Endothelial cell of umbilical vein (primary cell): ENCODE results near the gene SHOX. TPM values are rescaled to one million over a fixed set of nuclear protein-coding genes. Genes with fewer than 3 reads are reported as not detected.

Source experiments
- BruUV-seq: library from RNA; stranded (reverse); fragments of 400-500 nt; replicated peaks from 2 replicates; lab custom pipeline; 2021; lab: Mats Ljungman, UMichigan
- CTCF ChIA-PET: fragments of 300-600, 350-600 bp; sonication (Branson Sonifier 250); formaldehyde crosslinking; loops from one replicate; lab custom pipeline; 2021; ENCODE audit warnings: antibody characterized with exemption, inconsistent platforms; lab: Charles Lee
- POLR2A ChIA-PET: fragments of 300-600, 350-600 bp; sonication (Branson Sonifier 250); formaldehyde crosslinking; loops from one replicate; lab custom pipeline; 2021; ENCODE audit warnings: antibody characterized with exemption, inconsistent platforms; lab: Charles Lee
- DNase-seq: peaks from one replicate; pipeline ENCODE4 v3.0.0-alpha.2; 2011; ENCODE audit warnings: low read depth, low spot score
- FAIRE-seq: peaks from 2 replicates; lab custom pipeline; 2011; peaks lifted over from hg19 to GRCh38; lab: Jason Lieb, UNC
- H2AFZ ChIP-seq: 2 replicates; pipeline ENCODE4 v1.6.0; 2012; ENCODE audit warnings: low read depth, low read length, control low read depth, inconsistent platforms
- H3K27ac ChIP-seq: 2 replicates; pipeline ENCODE4 v1.5.1; 2011; ENCODE audit warnings: low read depth, mild to moderate bottlenecking, control low read depth, low read length, moderate library complexity; ENCODE audit not compliant: insufficient read depth
- H3K27me3 ChIP-seq, 2 experiments: 2 replicates each; pipeline versions ENCODE4 v1.6.0 to v1.6.1; 2011; ENCODE audit warnings: low read length in 2 of 2, mixed read lengths in 1 of 2; ENCODE audit not compliant: control insufficient read depth in 2 of 2, insufficient read depth in 2 of 2
- H3K36me3 ChIP-seq, 2 experiments: 2 replicates in 1 of 2; 3 replicates in 1 of 2; pipeline ENCODE4 v1.5.1; 2011; ENCODE audit warnings: low read length in 2 of 2, mild to moderate bottlenecking in 1 of 2, moderate library complexity in 1 of 2; ENCODE audit not compliant: control insufficient read depth in 2 of 2, insufficient read depth in 2 of 2; ENCODE audit errors: extremely low read depth in 1 of 2
- H3K4me1 ChIP-seq: 3 replicates; pipeline ENCODE4 v1.5.1; 2011; ENCODE audit warnings: mild to moderate bottlenecking, low read length; ENCODE audit not compliant: control insufficient read depth, insufficient read depth; ENCODE audit errors: extremely low read depth
- H3K4me2 ChIP-seq: 2 replicates; pipeline ENCODE4 v1.6.1; 2011; ENCODE audit warnings: low read length, control low read depth, mixed read lengths; ENCODE audit not compliant: insufficient read depth
- H3K4me3 ChIP-seq, 3 experiments: fragments of 200-600 bp in 1 of 3; sonication (generic), shearing (Covaris generic) in 1 of 3; replicated peaks in 1 of 3; 2 replicates each; pipeline ENCODE4 v1.5.1; 2011 to 2016; ENCODE audit warnings: control low read depth in 3 of 3, low read length in 3 of 3, mild to moderate bottlenecking in 2 of 3, inconsistent platforms in 1 of 3, low read depth in 1 of 3, moderate library complexity in 1 of 3; ENCODE audit not compliant: insufficient read depth in 1 of 3
- H3K79me2 ChIP-seq: 2 replicates; pipeline ENCODE4 v1.6.0; 2012; ENCODE audit warnings: low read length, inconsistent platforms; ENCODE audit not compliant: control insufficient read depth, insufficient read depth
- H3K9ac ChIP-seq: replicated peaks from 2 replicates; pipeline ENCODE3; 2011; ENCODE audit warnings: low read length, control low read depth; ENCODE audit not compliant: insufficient read depth; ENCODE audit errors: extremely low read depth
- H3K9me1 ChIP-seq: replicated peaks from 3 replicates; pipeline ENCODE4 v1.6.0; 2011; ENCODE audit warnings: mild to moderate bottlenecking, low read length; ENCODE audit not compliant: control insufficient read depth, insufficient read depth; ENCODE audit errors: extremely low read depth
- H3K9me3 ChIP-seq: replicated peaks from 2 replicates; pipeline ENCODE4 v1.5.1; 2012; ENCODE audit warnings: low read length, inconsistent platforms; ENCODE audit not compliant: control insufficient read depth, insufficient read depth
- H4K20me1 ChIP-seq: replicated peaks from 2 replicates; pipeline ENCODE3; 2011; ENCODE audit warnings: mild to moderate bottlenecking, low read length; ENCODE audit not compliant: control insufficient read depth, insufficient read depth; ENCODE audit errors: extremely low read depth
- EZH2 ChIP-seq: IDR thresholded peaks from 2 replicates; pipeline ENCODE4 v1.6.1; 2012; ENCODE audit warnings: borderline replicate concordance, low read depth, mild to moderate bottlenecking, moderate library complexity, low read length, inconsistent platforms; ENCODE audit not compliant: severe bottlenecking
- FOS ChIP-seq: IDR thresholded peaks from 2 replicates; pipeline ENCODE4 v1.6.1; 2011; ENCODE audit warnings: mild to moderate bottlenecking, low read length, moderate library complexity, borderline replicate concordance; ENCODE audit not compliant: insufficient read depth
- GATA2 ChIP-seq: IDR thresholded peaks from 2 replicates; pipeline ENCODE4 v1.7.0; 2011; ENCODE audit warnings: low read depth, mild to moderate bottlenecking, moderate library complexity, mixed read lengths, low read length; ENCODE audit not compliant: insufficient read length, insufficient read depth
- JUN ChIP-seq: IDR thresholded peaks from 2 replicates; pipeline ENCODE4 v1.6.1; 2011; ENCODE audit warnings: borderline replicate concordance, low read depth; ENCODE audit not compliant: insufficient read length, insufficient read depth
- MYC ChIP-seq: IDR thresholded peaks from one replicate; pipeline ENCODE4 v1.6.1; 2011; ENCODE audit warnings: mild to moderate bottlenecking, low read depth, low read length
- POLR2A ChIP-seq: IDR thresholded peaks from 2 replicates; pipeline ENCODE4 v1.6.1; 2012; ENCODE audit warnings: low read depth, mild to moderate bottlenecking, control low read depth, low read length
- POLR2AphosphoS5 ChIP-seq: IDR thresholded peaks from 2 replicates; pipeline ENCODE4 v1.6.1; 2012; ENCODE audit warnings: low read depth, mild to moderate bottlenecking, control low read depth, low read length, moderate library complexity; ENCODE audit not compliant: insufficient read depth
- dilution Hi-C: fragments of 300-500 bp; cut with MboI; formaldehyde crosslinking; loops from one replicate; pipeline ENCODE4 v1.15.0; 2019; ENCODE audit warnings: low sequenced_read_pairs; ENCODE audit not compliant: extremely low pct_ligation_motif_present
- intact Hi-C: fragments of 100-400 bp; cut with micrococcal nuclease; formaldehyde crosslinking; loops from one replicate; pipeline ENCODE4 v1.10.0; 2022
- polyA plus RNA-seq, 4 experiments: library from polyadenylated mRNA; depleted of rRNA in 3 of 4; stranded (reverse) in 3 of 4; unstranded in 1 of 4; fragments of >200 nt; gene quantifications; 2 replicates each; pipeline versions ENCODE4 v1.2.1 to v1.2.3, GENCODE V29; 2011 to 2012; ENCODE audit warnings: missing spikeins in 1 of 4
- total RNA-seq: library from RNA; stranded (reverse); gene quantifications from 2 replicates; pipeline ENCODE4 v1.2.3, GENCODE V29; 2021
- TF ChIP-seq, protein P1 (sequence below), 2 donors: IDR thresholded peaks; 1 replicate in 1 of 2; 2 replicates in 1 of 2; pipeline ENCODE4 v1.5.1; 2011; ENCODE audit warnings: low read length in 2 of 2, mild to moderate bottlenecking in 2 of 2, moderate library complexity in 2 of 2, control low read depth in 1 of 2, inconsistent platforms in 1 of 2, low read depth in 1 of 2; ENCODE audit not compliant: insufficient read depth in 1 of 2; ENCODE audit errors: extremely low read depth in 1 of 2
- TF ChIP-seq, protein P2 (sequence below): IDR thresholded peaks from 2 replicates; pipeline ENCODE4 v1.6.1; 2011; ENCODE audit not compliant: insufficient read depth, insufficient read length

The SHOX gene
- total and polyA plus RNA-seq, 2 donors (not counting 3 experiments of a cell fraction or from before 2014, with no cell fraction given) = not detected

DNA sequence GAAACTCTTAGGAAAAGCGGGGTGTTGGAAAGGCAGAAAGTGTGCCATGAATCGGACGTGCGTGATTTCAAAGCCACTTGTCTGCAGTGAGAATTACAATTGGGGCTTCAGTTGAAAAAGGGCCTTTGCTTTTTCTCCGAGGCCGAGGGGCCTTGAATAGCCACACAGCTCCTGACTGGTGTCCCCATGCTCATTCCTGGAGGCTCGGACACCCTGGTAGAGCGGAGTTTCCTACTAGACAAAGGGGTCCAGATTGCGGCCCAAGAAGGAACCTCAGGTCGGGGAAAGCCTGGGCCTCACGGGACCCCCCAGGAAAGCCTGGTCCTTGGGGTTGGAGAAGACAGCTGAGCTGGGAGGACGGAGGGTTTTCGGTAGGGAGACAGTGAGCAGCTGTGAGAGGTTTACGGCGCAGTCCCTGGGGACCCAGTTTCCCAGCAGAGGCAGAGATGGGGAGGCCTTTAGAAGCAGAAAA, 3.0 kb upstream of the SHOX start:
- intact Hi-C loops = no loop called here

DNA sequence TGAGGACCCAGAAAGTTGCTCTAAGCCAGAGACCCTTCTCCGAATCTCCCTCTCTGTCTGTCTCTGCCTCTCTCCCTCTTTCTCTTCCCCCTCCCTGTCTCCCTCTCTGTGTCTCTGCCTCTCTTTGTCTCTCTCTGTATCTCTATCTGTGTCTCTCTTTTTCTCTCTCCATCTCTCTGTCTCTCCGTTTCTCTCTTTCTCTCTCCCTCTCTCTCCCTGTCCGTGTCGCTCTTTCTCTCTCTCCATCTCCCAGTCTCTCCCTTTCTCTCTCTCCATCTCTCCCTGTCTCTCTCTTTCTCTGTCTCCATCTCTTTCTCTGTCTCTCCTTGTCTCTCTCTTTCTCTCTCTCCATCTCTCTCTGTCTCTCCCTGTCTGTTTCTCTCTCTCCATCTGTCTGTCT, 2.6 kb upstream of the SHOX start:
- Histone ChIP-seq H3K4me2 (no peak overlapping the region), H3K9ac (no peak overlapping the region), H3K4me1 (no peaks in the 10 kb centered on the region), H3K9me1 (no peaks in the 10 kb centered on the region), H3K27ac (no peak overlapping the region), H3K4me3 (no peak overlapping the region), H3K27me3 (peaks cover 28 to 41% of the 10 kb centered on the region in 2 experiments), H4K20me1 (no peaks in the 10 kb centered on the region), H3K36me3 (no peaks in the 10 kb centered on the region), H2AFZ (no peak overlapping the region), H3K79me2 (no peaks in the 10 kb centered on the region), H3K9me3 (no peaks in the 10 kb centered on the region)
- dilution Hi-C loops = no loop called here
- intact Hi-C loops = no loop called here
- ChIA-PET POLR2A (no interaction called here), CTCF (no interaction called here)
- TF ChIP-seq JUN (no peak), FOS (no peak), EZH2 (no peak), POLR2AphosphoS5 (no peak), GATA2 (no peak), MYC (no peak), POLR2A (no peak)
- TF ChIP-seq, protein P1, sequence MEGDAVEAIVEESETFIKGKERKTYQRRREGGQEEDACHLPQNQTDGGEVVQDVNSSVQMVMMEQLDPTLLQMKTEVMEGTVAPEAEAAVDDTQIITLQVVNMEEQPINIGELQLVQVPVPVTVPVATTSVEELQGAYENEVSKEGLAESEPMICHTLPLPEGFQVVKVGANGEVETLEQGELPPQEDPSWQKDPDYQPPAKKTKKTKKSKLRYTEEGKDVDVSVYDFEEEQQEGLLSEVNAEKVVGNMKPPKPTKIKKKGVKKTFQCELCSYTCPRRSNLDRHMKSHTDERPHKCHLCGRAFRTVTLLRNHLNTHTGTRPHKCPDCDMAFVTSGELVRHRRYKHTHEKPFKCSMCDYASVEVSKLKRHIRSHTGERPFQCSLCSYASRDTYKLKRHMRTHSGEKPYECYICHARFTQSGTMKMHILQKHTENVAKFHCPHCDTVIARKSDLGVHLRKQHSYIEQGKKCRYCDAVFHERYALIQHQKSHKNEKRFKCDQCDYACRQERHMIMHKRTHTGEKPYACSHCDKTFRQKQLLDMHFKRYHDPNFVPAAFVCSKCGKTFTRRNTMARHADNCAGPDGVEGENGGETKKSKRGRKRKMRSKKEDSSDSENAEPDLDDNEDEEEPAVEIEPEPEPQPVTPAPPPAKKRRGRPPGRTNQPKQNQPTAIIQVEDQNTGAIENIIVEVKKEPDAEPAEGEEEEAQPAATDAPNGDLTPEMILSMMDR (IDR thresholded peaks at IDR 0.05; ENCODE audit: extremely low read depth in 1 of 2, insufficient read depth in 1 of 2, low read depth in 1 of 2, low read length in 2 of 2) = no peak
- TF ChIP-seq, protein P2, sequence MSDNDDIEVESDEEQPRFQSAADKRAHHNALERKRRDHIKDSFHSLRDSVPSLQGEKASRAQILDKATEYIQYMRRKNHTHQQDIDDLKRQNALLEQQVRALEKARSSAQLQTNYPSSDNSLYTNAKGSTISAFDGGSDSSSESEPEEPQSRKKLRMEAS = no peak
- FAIRE-seq (no peak), DNase-seq (no peak)
- no TSS peak for BruUV-seq

More for the DNA sequence above, 3.0 kb upstream of the SHOX start:
- Histone ChIP-seq H3K27ac (no peak overlapping the region), H3K27me3 (peaks cover 26 to 36% of the 10 kb centered on the region in 2 experiments), H3K9ac (no peak overlapping the region), H3K79me2 (no peaks in the 10 kb centered on the region), H3K4me1 (no peaks in the 10 kb centered on the region), H3K4me3 (no peak overlapping the region), H3K4me2 (no peak overlapping the region), H3K36me3 (no peaks in the 10 kb centered on the region), H3K9me3 (no peaks in the 10 kb centered on the region), H2AFZ (no peak overlapping the region), H3K9me1 (no peaks in the 10 kb centered on the region), H4K20me1 (no peaks in the 10 kb centered on the region)
- no peak for DNase-seq
- ChIA-PET CTCF (no interaction called here), POLR2A (no interaction called here)
- TF ChIP-seq EZH2 = no peak
- TF ChIP-seq MYC = no peak
- dilution Hi-C loops = no loop called here
- FAIRE-seq = no peak
- BruUV-seq = no TSS peak
